OCI-LY7 (cell line): ENCODE results near the gene TPST2. TPM values are rescaled to one million over a fixed set of nuclear protein-coding genes. Genes with fewer than 3 reads are reported as not detected.

Source experiments
- BruUV-seq: library from RNA; stranded (reverse); fragments of 400-500 nt; replicated peaks from 2 replicates; lab custom pipeline; 2021; lab: Mats Ljungman, UMichigan
- CTCF ChIA-PET: fragments of 300-600 bp; sonication (Branson Sonifier 250); formaldehyde crosslinking; loops from one replicate; lab custom pipeline; 2022; ENCODE audit warnings: antibody characterized with exemption; ENCODE audit not compliant: unreplicated experiment; lab: Charles Lee
- POLR2A ChIA-PET: fragments of 300-600 bp; sonication (Branson Sonifier 250); formaldehyde crosslinking; loops from one replicate; lab custom pipeline; 2022; ENCODE audit warnings: antibody characterized with exemption; lab: Charles Lee
- DNase-seq: peaks from one replicate; pipeline ENCODE4 v3.0.0-alpha.2; 2015; ENCODE audit warnings: low spot score
- H2AFZ ChIP-seq: fragments of 200-600 bp; sonication (generic), shearing (Covaris generic); 2 replicates; pipeline ENCODE4 v1.6.1; 2014; ENCODE audit warnings: mild to moderate bottlenecking, antibody characterized with exemption, low read length, moderate library complexity
- H3K27ac ChIP-seq: fragments of 200-600 bp; sonication (generic); 2 replicates; pipeline ENCODE4 v1.5.1; 2014; ENCODE audit warnings: mixed run types, low read depth, mild to moderate bottlenecking, moderate library complexity, low read length, inconsistent platforms; ENCODE audit not compliant: poor library complexity, severe bottlenecking
- H3K36me3 ChIP-seq: fragments of 200-600 bp; sonication (generic); 2 replicates; pipeline ENCODE4 v1.6.1; 2014; ENCODE audit warnings: mild to moderate bottlenecking, antibody characterized with exemption, low read length, moderate library complexity, mixed read lengths; ENCODE audit not compliant: insufficient read depth
- H3K4me1 ChIP-seq: fragments of 200-600 bp; sonication (generic); 2 replicates; pipeline ENCODE4 v1.5.1; 2014; ENCODE audit warnings: mild to moderate bottlenecking, low read length; ENCODE audit not compliant: insufficient read depth, poor library complexity, severe bottlenecking
- H3K4me2 ChIP-seq: fragments of 200-600 bp; sonication (generic); 2 replicates; pipeline ENCODE4 v1.6.1; 2014; ENCODE audit warnings: mild to moderate bottlenecking, low read length
- H3K4me3 ChIP-seq: fragments of 200-600 bp; sonication (generic); 2 replicates; pipeline ENCODE4 v1.5.1; 2014; ENCODE audit warnings: mild to moderate bottlenecking, low read depth, low read length; ENCODE audit not compliant: poor library complexity, severe bottlenecking
- H3K79me2 ChIP-seq: fragments of 200-600 bp; sonication (generic); 2 replicates; pipeline ENCODE4 v1.6.1; 2016; ENCODE audit warnings: low read depth, mild to moderate bottlenecking, low read length, moderate library complexity, mixed read lengths; ENCODE audit not compliant: insufficient read depth
- H3K9me2 ChIP-seq: fragments of 200-600 bp; sonication (generic); 2 replicates; pipeline ENCODE4 v1.6.1; 2016; ENCODE audit warnings: mild to moderate bottlenecking, low read length, mixed read lengths; ENCODE audit not compliant: insufficient read depth
- H3K9me3 ChIP-seq: fragments of 200-600 bp; sonication (generic); 2 replicates; pipeline ENCODE4 v1.6.1; 2014; ENCODE audit warnings: mild to moderate bottlenecking, mixed run types, low read length, mixed read lengths
- H4K20me1 ChIP-seq: fragments of 200-600 bp; sonication (generic); 2 replicates; pipeline ENCODE4 v1.6.1; 2014; ENCODE audit warnings: mild to moderate bottlenecking, antibody characterized with exemption, low read length, moderate library complexity, mixed read lengths; ENCODE audit not compliant: insufficient read depth
- CTCF ChIP-seq: fragments of 200-600 bp; sonication (generic); conservative IDR thresholded peaks from 2 replicates; pipeline ENCODE4 v1.5.1; 2014; ENCODE audit warnings: mild to moderate bottlenecking, antibody characterized with exemption, low read length, moderate library complexity, mixed read lengths
- EZH2phosphoT487 ChIP-seq: fragments of 200-600 bp; sonication (generic); IDR thresholded peaks from 2 replicates; pipeline ENCODE4 v1.6.1; 2018; ENCODE audit warnings: low read depth, borderline replicate concordance, mild to moderate bottlenecking, mixed run types, antibody characterized with exemption, low read length, moderate library complexity, mixed read lengths
- intact Hi-C: fragments of 100-400 bp; cut with micrococcal nuclease; formaldehyde crosslinking; loops from one replicate; pipeline ENCODE4 v1.10.0; 2022; ENCODE audit not compliant: unreplicated experiment
- total RNA-seq, 2 experiments: library from RNA; depleted of rRNA in 1 of 2; stranded (reverse); fragments of >200 nt in 1 of 2; shearing (Covaris generic) in 1 of 2; gene quantifications; 2 replicates each; pipeline ENCODE4 v1.2.3, GENCODE V29; 2014 to 2022

Gene TPST2
- total RNA-seq, 2 experiments from 2014 or later, result 12.5 to 19.1 TPM

GRCh38 chr22:26540119-26540518, 49.8 kb downstream of the TPST2 start:
- Histone ChIP-seq H3K27ac (no peak overlapping the region), H3K9me2 (no peaks in the 10 kb centered on the region), H3K4me1 (peaks cover 38% of the 10 kb centered on the region), H3K4me2 (no peak overlapping the region), H2AFZ (no peak overlapping the region), H3K9me3 (no peaks in the 10 kb centered on the region), H4K20me1 (no peaks in the 10 kb centered on the region), H3K79me2 (no peaks in the 10 kb centered on the region), H3K4me3 (no peak overlapping the region), H3K36me3 (0 out of 2 replicates have a peak, but pooled peaks cover 6% of the 10 kb centered on the region)
- no peak for DNase-seq
- intact Hi-C loops, result no loop called here
- POLR2A ChIA-PET, result interaction anchor here (0.6 kb wide), 2 partner anchors 51 to 1039 kb away, joined by 3 read pairs; no protein-coding TSS in a partner anchor
- TF ChIP-seq EZH2phosphoT487 (no peak), CTCF (no peak)
- BruUV-seq, result no TSS peak
- CTCF ChIA-PET, result interaction anchor here (0.6 kb wide), 1 partner anchor 23 kb away, joined by 3 read pairs; no protein-coding TSS in a partner anchor

- no peaks in the 10 kb centered on the region for H3K9me3 ChIP-seq
- no peaks in the 10 kb centered on the region for H4K20me1 ChIP-seq
- no peaks in the 10 kb centered on the region; the same call in 1 of the 2 replicates for H3K79me2 ChIP-seq
- no peaks in the 10 kb centered on the region for H3K9me2 ChIP-seq
- TF ChIP-seq CTCF (no peak), EZH2phosphoT487 (no peak)
- H3K27ac ChIP-seq, result peak overlapping the region; percentile 98
- DNase-seq, result no peak
- peaks cover 51% of the 10 kb centered on the region for H3K4me1 ChIP-seq
- peaks cover 16% of the 10 kb centered on the region; the same call in 1 of the 2 replicates for H3K36me3 ChIP-seq
- CTCF ChIA-PET, result no interaction called here
- peak overlapping the region; percentile 86 for H3K4me2 ChIP-seq
- POLR2A ChIA-PET, result interaction anchor here (2.6 to 4.5 kb wide), 3 partner anchors 13 to 54 kb away, joined by 11 to 34 read pairs (median 13); partner anchors contain the start of genes HPS4 and SRRD
- 0 out of 2 replicates have a peak overlapping the region, but pooled peaks have one; percentile 53 for H2AFZ ChIP-seq
- intact Hi-C loops, result loop anchor here (5.0 kb wide), 1 partner anchor 41 kb away; no protein-coding TSS in a partner anchor
- no peak overlapping the region for H3K4me3 ChIP-seq
- BruUV-seq, result no TSS peak
Measured at GRCh38 chr22:26536762-26537134, 53.2 kb downstream of the TPST2 start.
